ENCODE measurements around the gene TMED10.
"Not testable (repeated sequence)": the region's sequence is repeated elsewhere in the genome, so short reads cannot be mapped to it uniquely, and the experiment has no call there.

TMED10 gene

GRCh38 chr14:75158843-75159614 lies 17.4 kb downstream of the TMED10 start:
- DNase-seq (ENCODE audit: low read depth) = no peak

DNA sequence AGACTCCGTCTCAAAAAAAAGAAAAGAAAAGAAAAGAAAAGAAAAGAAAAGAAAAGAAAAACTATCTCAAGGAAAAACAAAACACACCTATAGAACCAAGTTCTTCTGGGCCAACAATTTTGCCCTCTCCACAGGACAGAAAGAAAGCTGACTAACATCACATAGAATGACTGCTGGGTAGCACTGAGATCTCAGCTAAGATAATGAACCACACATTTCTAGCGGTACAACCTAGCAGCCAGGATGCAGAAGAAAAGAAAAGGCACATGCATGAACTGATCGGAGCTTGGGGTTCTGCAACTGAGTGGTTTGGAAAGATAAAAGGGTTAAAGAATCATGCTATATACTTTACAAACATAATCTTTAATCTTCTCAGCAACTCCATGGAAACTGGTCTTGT lies 19.5 kb downstream of the TMED10 start:
- no peak for DNase-seq (ENCODE audit: low read depth)

DNA sequence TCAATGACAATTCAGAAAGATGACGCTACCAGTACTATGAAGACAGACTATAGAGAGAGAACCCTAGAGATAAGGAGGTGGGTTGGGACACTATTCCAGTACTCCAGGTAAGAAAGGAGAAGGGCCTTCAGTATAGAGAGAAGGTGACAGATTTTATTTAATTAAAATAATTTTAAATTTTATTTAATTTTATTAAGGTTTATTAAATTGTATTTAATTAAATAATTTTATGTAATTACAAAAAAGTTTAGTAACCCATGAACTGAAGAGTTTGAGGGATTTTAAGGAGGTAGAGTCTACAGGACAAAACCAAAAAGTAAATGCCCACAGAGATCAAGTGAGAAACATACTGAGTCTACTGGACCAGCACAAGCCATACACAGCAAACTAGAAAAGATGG lies 20.3 kb downstream of the TMED10 start:
- no peak for DNase-seq (ENCODE audit: low read depth)

DNA sequence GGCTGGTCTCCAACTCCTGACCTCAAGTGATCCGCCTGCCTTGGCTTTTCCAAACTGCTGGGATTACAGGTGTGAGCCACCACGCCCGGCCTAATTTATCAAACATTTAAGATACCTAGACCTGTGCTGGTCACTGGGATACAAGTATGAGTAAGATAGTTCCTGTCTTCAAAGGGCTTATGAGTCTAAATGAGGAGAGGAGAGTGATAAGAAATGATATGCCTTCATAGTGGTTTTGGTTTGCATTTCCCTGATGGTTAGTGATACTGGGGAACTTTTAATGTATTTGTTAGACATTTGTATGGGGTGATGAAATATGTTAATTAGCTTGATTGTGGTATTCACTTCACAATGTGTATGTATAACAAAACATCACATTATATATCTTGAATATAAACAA lies 21.2 kb downstream of the TMED10 start:
- no peak for DNase-seq (ENCODE audit: low read depth)

DNA sequence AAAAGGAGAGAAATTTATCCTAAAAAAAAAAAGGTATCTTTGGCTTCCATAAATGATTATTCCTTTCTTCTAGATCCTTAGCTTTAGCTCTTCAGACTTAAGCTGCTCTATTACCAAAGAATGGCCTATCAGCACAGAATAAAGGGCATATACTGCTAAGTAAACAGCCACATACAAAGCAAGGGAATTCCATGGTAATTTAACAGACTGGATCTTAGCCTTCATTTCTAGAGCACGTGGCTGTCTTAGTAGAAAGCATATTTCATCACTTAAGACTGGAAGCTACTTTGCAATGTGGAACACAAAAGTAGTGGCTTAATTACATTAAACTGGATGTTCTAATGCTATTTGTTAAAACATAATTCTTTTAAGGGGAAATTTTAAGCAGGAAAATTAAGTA lies 23.1 kb downstream of the TMED10 start:
- no peak for DNase-seq (ENCODE audit: low read depth)

- no peak for DNase-seq (ENCODE audit: low read depth)
These were observed 24.6 kb downstream of the TMED10 start for GRCh38 chr14:75151851-75152250.

- not testable (repeated sequence) for DNase-seq (ENCODE audit: low read depth)
These were observed 25.8 kb downstream of the TMED10 start for GRCh38 chr14:75150637-75151036.

GRCh38 chr14:75150150-75150549 lies 26.3 kb downstream of the TMED10 start:
- DNase-seq (ENCODE audit: low read depth) = no peak

DNA sequence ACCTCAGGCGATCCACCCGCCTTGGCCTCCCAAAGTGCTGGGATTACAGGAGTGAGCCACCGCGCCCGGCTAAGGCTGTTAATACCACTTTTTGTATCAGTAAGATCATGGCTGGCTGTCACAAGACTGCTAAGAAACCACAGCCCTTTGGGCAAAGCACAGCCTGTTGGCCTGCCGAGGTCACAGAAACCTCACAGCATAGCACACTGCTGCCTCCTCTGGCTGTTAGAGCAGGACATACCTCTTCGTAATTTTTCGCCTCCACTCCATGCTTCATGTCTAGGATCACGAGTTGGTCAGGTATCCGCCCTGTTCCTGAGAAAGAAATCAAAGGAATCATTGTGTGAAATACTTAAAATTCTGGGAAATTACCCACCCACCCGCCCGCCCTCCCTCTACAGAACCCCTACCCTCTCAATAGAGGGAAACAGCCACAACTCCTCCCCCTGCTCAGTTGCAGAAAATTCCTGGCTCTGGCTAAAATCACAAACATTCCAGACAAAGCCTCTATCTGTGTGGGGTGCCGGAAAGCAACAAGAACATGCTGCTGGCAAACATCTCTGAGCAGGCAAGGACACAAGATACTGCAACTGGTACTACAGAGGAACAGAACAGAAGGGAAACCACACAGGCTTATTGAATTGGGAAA lies 28.9 kb downstream of the TMED10 start:
- DNase-seq (ENCODE audit: low read depth) = no peak

GRCh38 chr14:75144944-75145343 lies 31.5 kb downstream of the TMED10 start:
- DNase-seq (ENCODE audit: low read depth) = no peak

GRCh38 chr14:75143761-75144527 lies 32.5 kb downstream of the TMED10 start:
- no peak for DNase-seq (ENCODE audit: low read depth)

DNA sequence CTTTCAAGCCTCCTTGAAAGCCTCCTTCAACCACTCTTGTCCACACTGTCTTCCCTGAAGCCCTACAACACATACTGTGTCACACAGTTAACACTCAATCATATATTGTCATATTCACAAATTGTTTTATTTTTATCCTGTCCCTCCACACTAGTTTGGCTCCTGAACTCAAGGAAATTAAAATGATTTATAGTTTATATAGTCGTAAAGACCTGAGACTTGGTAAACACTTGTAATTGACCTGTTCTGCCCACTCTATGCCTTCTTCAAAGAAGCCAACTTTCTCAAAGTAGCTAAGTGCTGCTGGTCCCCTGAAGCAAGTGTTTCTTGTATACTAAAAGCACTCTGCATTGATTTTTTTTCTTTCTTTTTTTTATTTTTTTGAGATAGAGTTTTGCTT lies 33.9 kb downstream of the TMED10 start:
- no peak for DNase-seq (ENCODE audit: low read depth)

GRCh38 chr14:75141967-75142366 lies 34.4 kb downstream of the TMED10 start:
- no peak for DNase-seq (ENCODE audit: low read depth)

DNA sequence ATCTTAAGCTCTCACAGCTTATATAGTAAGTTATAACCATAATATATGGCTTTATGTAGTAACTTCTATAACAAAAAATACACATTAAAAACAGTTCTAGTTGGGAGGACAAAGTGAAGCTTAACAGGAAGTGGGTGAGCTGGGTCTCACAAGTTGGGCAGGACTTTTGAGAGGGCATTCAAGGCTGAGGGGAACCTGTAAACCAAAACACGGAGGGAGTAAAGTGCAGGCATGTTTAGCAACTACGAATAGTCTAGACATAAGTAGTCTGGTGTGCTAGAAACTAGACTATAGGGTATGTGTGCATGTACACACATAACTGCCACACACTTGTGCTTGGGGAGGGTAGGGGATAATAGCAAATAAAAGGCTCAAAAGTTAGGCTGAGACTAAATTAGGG lies 35.4 kb downstream of the TMED10 start:
- no peak for DNase-seq (ENCODE audit: low read depth)

DNA sequence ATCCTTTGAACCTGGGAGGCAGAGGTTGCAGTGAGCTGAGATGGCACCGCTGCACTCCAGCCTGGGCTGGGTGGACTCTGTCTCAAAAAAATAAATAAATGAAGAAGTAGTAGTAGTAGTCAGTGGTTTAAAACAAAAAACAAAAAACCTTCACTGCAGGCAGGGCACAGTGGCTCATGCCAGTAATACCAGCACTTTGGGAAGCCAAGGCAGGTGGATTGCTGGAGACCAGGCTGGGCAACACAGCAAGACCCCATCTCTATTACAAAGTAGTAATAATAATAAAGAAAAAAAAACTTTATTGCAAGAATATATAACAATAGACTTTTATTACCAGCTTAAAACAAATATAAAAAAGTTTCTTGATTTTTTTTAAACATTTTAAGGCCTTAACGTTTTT lies 35.8 kb downstream of the TMED10 start:
- no peak for DNase-seq (ENCODE audit: low read depth)

GRCh38 chr14:75139185-75139584 lies 37.2 kb downstream of the TMED10 start:
- no peak for DNase-seq (ENCODE audit: low read depth)

DNA sequence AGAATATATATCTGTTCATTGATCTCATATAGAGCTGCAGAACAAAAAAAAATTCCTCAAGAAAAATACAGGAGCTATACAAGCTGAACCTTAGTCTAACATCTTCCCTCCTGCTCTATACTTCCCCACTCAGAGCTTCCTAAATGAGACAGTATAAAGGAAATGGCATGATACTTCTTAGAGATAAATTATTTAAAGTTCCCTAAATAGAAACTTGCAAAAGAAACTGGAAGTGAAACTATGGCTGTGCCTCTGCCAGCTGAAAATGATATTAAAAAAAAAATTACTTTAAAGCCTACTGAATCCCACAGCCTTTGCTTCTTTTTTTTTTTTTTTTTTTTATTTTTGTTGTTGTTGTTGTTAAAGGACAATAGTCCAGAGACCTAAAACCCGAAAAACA lies 37.9 kb downstream of the TMED10 start:
- DNase-seq (ENCODE audit: low read depth) = no peak

GRCh38 chr14:75134644-75135043 lies 41.8 kb downstream of the TMED10 start:
- no peak for DNase-seq (ENCODE audit: low read depth)

DNA sequence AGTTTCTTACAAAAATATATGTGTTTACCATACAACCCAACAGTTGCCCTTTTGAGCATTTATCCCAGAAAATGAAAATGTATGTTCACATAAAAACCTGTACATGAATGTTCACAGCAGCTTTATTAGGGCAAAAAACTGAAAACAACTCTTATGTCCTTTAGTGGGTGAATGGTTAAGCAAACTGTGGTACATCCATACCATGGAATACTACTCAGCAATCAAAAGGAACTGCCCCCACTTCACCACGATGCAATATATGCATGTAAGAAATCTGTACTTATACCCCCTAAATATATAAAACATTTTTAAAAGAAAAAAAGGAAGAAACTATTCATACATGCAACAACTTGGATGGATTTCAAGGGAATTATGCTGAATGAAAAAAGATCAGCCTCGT lies 42.8 kb downstream of the TMED10 start:
- no peak for DNase-seq (ENCODE audit: low read depth)

- DNase-seq (ENCODE audit: low read depth) = no peak
These were observed 43.9 kb downstream of the TMED10 start for GRCh38 chr14:75132382-75133086.

DNA sequence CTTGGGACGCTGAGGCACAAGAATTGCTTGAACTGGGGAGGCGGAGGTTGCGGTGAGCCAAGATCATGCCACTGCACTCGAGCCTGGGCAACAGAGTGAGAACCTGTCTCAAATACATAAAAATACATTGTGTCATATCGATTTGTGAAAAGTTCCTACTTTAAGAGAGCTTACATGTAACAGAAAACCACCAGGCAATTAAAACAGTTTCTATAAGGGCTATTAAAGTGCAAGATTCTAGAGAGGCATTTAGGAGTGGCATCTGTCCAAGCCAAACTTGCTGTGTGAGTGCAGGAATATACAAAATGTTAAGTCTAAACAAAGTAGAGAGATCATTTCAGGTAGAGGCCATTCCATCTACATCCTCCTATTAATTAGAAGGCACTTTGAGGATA lies 47.8 kb downstream of the TMED10 start:
- no peak for DNase-seq (ENCODE audit: low read depth)

DNA sequence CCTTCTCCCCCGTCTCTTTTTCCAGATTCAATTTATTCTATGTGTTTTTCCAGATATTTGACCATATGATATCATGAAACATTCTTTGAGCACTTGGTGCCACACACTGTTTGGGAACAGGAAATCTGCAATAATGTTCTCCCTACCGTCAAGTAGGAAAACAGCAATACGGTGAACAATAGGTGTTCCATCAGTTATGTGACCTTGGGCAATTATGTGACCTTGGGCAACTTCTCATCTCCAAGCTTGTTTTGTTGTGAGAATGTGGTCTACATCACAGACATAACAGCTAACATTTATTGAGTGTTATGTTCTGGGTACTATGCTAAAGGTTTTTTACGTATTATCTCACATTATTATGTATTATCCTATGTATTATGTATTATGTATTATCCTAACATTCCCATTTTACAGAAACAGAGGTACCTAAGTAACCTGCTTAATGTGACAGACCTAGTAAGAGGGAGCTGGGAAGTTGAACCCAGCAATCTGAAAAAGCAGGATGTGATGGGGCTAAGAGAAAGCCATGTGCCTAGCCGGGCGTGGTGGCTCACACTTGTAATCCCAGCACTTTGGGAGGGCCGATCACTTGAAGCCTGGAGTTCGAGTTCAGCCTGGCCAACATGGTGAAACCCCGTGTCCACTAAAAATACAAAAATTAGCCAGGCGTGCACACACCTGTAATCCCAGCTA lies 48.4 kb downstream of the TMED10 start:
- DNase-seq (ENCODE audit: low read depth) = no peak

Data from stimulated activated CD8-positive, alpha-beta memory T cell treated with anti-CD3 and anti-CD28 coated beads, Interleukin-15, amount 100 ng/mL, for 1 hour (primary cell).